Sigmoid colon (tissue), 4 donors: ENCODE data around the gene ALDH1L2.

Experiments used
- CTCF ChIP-seq, 4 experiments: fragments of 450-650 bp in 3 of 4; fragments of 200-600 bp in 1 of 4; IDR thresholded peaks; one replicate each; pipeline ENCODE4 v1.5.1; 2016 to 2019; ENCODE audit warnings: antibody characterized with exemption in 4 of 4, mild to moderate bottlenecking in 3 of 4, moderate library complexity in 2 of 4
- EP300 ChIP-seq, 4 donors: sonication (generic); formaldehyde crosslinking; IDR thresholded peaks; one replicate each; pipeline ENCODE4 v1.6.1; 2017; ENCODE audit warnings: antibody characterized with exemption in 4 of 4
- POLR2A ChIP-seq, 2 donors: fragments of 450-650 bp; IDR thresholded peaks; one replicate each; pipeline ENCODE4 v1.6.1; 2016; ENCODE audit warnings: antibody characterized with exemption in 2 of 2, mild to moderate bottlenecking in 2 of 2, moderate library complexity in 2 of 2
- POLR2AphosphoS5 ChIP-seq, 4 donors: sonication (generic); formaldehyde crosslinking; IDR thresholded peaks; one replicate each; pipeline ENCODE4 v1.6.1; 2017; ENCODE audit warnings: antibody characterized with exemption in 4 of 4

DNA sequence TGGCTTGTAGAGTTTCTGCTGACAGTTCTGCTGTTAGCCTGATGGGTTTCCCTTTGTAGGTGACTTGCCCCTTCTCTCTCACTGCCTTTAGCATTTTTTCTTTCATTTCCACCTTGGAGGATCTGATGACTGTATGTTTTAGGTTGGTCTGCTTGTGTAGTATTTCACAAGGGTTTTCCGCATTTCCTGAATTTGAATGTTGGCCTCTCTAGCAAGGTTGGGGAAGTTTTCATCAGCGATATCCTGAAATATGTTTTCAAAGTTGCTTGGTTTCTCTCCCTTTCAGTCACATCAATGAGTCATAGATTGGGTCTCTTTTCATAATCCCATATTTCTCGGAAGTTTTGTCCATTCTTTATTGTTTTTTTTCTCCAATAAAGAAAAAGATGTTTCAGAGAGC lies 86.7 kb downstream of the ALDH1L2 start:
- TF ChIP-seq CTCF (IDR thresholded peaks at IDR 0.05) = no peak
- TF ChIP-seq EP300 (IDR thresholded peaks at IDR 0.05) = no peak
- no peak for TF ChIP-seq POLR2AphosphoS5 (IDR thresholded peaks at IDR 0.05)
- no peak for TF ChIP-seq POLR2A (IDR thresholded peaks at IDR 0.05)
